PC-9 (cell line): ENCODE measurements around the gene TNFAIP1. TPM values are rescaled to one million over a fixed set of nuclear protein-coding genes. Genes with fewer than 3 reads are reported as not detected.
"Not testable (repeated sequence)": the region's sequence is repeated elsewhere in the genome, so short reads cannot be mapped to it uniquely, and the experiment has no call there.

Experiments
- BruUV-seq: library from RNA; stranded (reverse); fragments of 400-500 nt; replicated peaks from 2 replicates; lab custom pipeline; 2021; lab: Mats Ljungman, UMichigan
- CTCF ChIA-PET: fragments of 300-600 bp; sonication (Branson Sonifier 250); formaldehyde crosslinking; loops from one replicate; lab custom pipeline; 2022; ENCODE audit warnings: antibody characterized with exemption; lab: Charles Lee
- POLR2A ChIA-PET: fragments of 300-600 bp; sonication (Branson Sonifier 250); formaldehyde crosslinking; loops from one replicate; lab custom pipeline; 2022; ENCODE audit warnings: antibody characterized with exemption; ENCODE audit not compliant: unreplicated experiment; lab: Charles Lee
- DNase-seq, 2 experiments: peaks; one replicate each; pipeline versions ENCODE4 v3.0.0 to v3.0.0-alpha.2; 2015 to 2022; ENCODE audit warnings: mixed read lengths in 1 of 2
- H2AFZ ChIP-seq: fragments of 200-600 bp; sonication (generic); 2 replicates; pipeline ENCODE4 v1.8.1; 2017; ENCODE audit warnings: antibody characterized with exemption
- H3F3A ChIP-seq: fragments of 200-600 bp; sonication (generic); 2 replicates; pipeline ENCODE4 v1.8.1; 2017; ENCODE audit warnings: antibody characterized with exemption, mild to moderate bottlenecking, low read depth; ENCODE audit not compliant: insufficient read depth
- H3K27ac ChIP-seq: fragments of 200-600 bp; sonication (generic); 2 replicates; pipeline ENCODE4 v1.6.1; 2016; ENCODE audit warnings: mixed run types
- H3K27me3 ChIP-seq: fragments of 200-600 bp; sonication (generic); 2 replicates; pipeline ENCODE4 v1.6.1; 2016; ENCODE audit warnings: low read depth, mixed run types; ENCODE audit not compliant: insufficient read depth
- H3K36me3 ChIP-seq: fragments of 200-600 bp; sonication (generic); 2 replicates; pipeline ENCODE4 v1.6.1; 2016; ENCODE audit warnings: low read depth, mixed run types
- H3K4me1 ChIP-seq: fragments of 200-600 bp; sonication (generic); replicated peaks from 2 replicates; pipeline ENCODE4 v1.6.1; 2016; ENCODE audit warnings: mixed run types; ENCODE audit not compliant: insufficient read depth
- H3K4me2 ChIP-seq: fragments of 200-600 bp; sonication (generic); 2 replicates; pipeline ENCODE4 v1.6.1; 2017; ENCODE audit warnings: mixed run types
- H3K4me3 ChIP-seq: fragments of 200-600 bp; sonication (generic); 2 replicates; pipeline ENCODE4 v1.6.1; 2016; ENCODE audit warnings: mixed run types
- H3K79me2 ChIP-seq: fragments of 200-600 bp; sonication (generic); 2 replicates; pipeline ENCODE4 v1.6.1; 2017; ENCODE audit warnings: low read depth, mixed run types
- H3K9me2 ChIP-seq: fragments of 200-600 bp; sonication (generic); 2 replicates; pipeline ENCODE4 v1.8.1; 2017; ENCODE audit warnings: mild to moderate bottlenecking; ENCODE audit not compliant: insufficient read depth
- H3K9me3 ChIP-seq: fragments of 200-600 bp; sonication (generic); 2 replicates; pipeline ENCODE4 v1.8.1; 2016; ENCODE audit warnings: low read depth; ENCODE audit not compliant: insufficient read depth
- H4K20me1 ChIP-seq: fragments of 200-600 bp; sonication (generic); 2 replicates; pipeline ENCODE4 v1.8.1; 2017; ENCODE audit not compliant: insufficient read depth
- CTCF ChIP-seq: fragments of 200-600 bp; sonication (generic); conservative IDR thresholded peaks from 2 replicates; pipeline ENCODE4 v1.6.1; 2017; ENCODE audit warnings: mixed run types, antibody characterized with exemption, mild to moderate bottlenecking, moderate library complexity
- EZH2 ChIP-seq: fragments of 200-600 bp; sonication (generic); IDR thresholded peaks from 2 replicates; pipeline ENCODE4 v1.8.0; 2017; ENCODE audit warnings: antibody characterized with exemption, low read depth
- intact Hi-C: fragments of 100-400 bp; cut with micrococcal nuclease; formaldehyde crosslinking; loops from one replicate; pipeline ENCODE4 v1.10.0; 2022; ENCODE audit not compliant: unreplicated experiment
- total RNA-seq: library from RNA; stranded (reverse); gene quantifications from 2 replicates; pipeline ENCODE4 v1.2.3, GENCODE V29; 2021

TNFAIP1 gene
- total RNA-seq, 1 experiment from 2014 or later: 46.8 TPM

- TF ChIP-seq EZH2 (no peak), CTCF (no peak)
- Histone ChIP-seq H3K9me3 (no peaks in the 10 kb centered on the region), H3K4me2 (no peak overlapping the region), H3K27me3 (no peaks in the 10 kb centered on the region), H3K4me1 (peaks cover 22% of the 10 kb centered on the region), H2AFZ (no peak overlapping the region), H3K9me2 (no peaks in the 10 kb centered on the region), H3K36me3 (0 out of 2 replicates have a peak, but pooled peaks cover 10% of the 10 kb centered on the region), H3K27ac (no peak overlapping the region), H4K20me1 (peaks cover 16% of the 10 kb centered on the region), H3K79me2 (peaks cover 40% of the 10 kb centered on the region), H3F3A (peaks cover 12% of the 10 kb centered on the region; the same call in 1 of the 2 replicates), H3K4me3 (no peak overlapping the region)
- intact Hi-C loops: loop anchor here (5.0 kb wide), 4 partner anchors 61 to 296 kb away; partner anchors contain the start of genes NLK and SLC46A1
- ChIA-PET POLR2A (interaction anchor here (0.6 to 1.1 kb wide), 3 partner anchors 9 to 20 kb away, joined by 3 to 4 read pairs (median 4); partner anchors contain the start of gene POLDIP2), CTCF (interaction anchor here (0.6 kb wide), 1 partner anchor 9 kb away, joined by 3 read pairs; no protein-coding TSS in a partner anchor)
- no peak for DNase-seq
- BruUV-seq: no TSS peak
Observed at GRCh38 chr17:28338056-28338768, 2.7 kb downstream of the TNFAIP1 start.

GRCh38 chr17:28338769-28339212, 3.2 kb downstream of the TNFAIP1 start:
- H3K4me3 ChIP-seq, H2AFZ ChIP-seq, BruUV-seq, DNase-seq, H3K9me3 ChIP-seq, H3K36me3 ChIP-seq, H3K9me2 ChIP-seq, H3K27ac ChIP-seq, H3K4me2 ChIP-seq, H3K27me3 ChIP-seq, POLR2A ChIA-PET: not testable (repeated sequence)
- H3K4me1 ChIP-seq: peaks cover 20% of the 10 kb centered on the region
- CTCF ChIA-PET: interaction anchor here (0.6 kb wide), 1 partner anchor 8 kb away, joined by 3 read pairs; no protein-coding TSS in a partner anchor
- intact Hi-C loops: loop anchor here (5.0 kb wide), 4 partner anchors 61 to 296 kb away; partner anchors contain the start of genes NLK and SLC46A1
- peaks cover 34% of the 10 kb centered on the region for H3K79me2 ChIP-seq
- peaks cover 16% of the 10 kb centered on the region for H4K20me1 ChIP-seq
- peaks cover 12% of the 10 kb centered on the region; the same call in 1 of the 2 replicates for H3F3A ChIP-seq

GRCh38 chr17:28339431-28339830, 3.9 kb downstream of the TNFAIP1 start:
- DNase-seq: no peak
- Histone ChIP-seq H4K20me1 (peaks cover 16% of the 10 kb centered on the region), H3K9me3 (no peaks in the 10 kb centered on the region), H3K27ac (no peak overlapping the region), H3K4me3 (no peak overlapping the region), H3K36me3 (peaks cover 15% of the 10 kb centered on the region; the same call in 1 of the 2 replicates), H3K4me1 (peaks cover 14% of the 10 kb centered on the region), H3K79me2 (peaks cover 27% of the 10 kb centered on the region), H3K27me3 (no peaks in the 10 kb centered on the region), H3K4me2 (no peak overlapping the region), H3K9me2 (no peaks in the 10 kb centered on the region), H3F3A (peaks cover 12% of the 10 kb centered on the region; the same call in 1 of the 2 replicates), H2AFZ (no peak overlapping the region)
- intact Hi-C loops: loop anchor here (5.0 kb wide), 4 partner anchors 62 to 297 kb away; partner anchors contain the start of genes NLK and SLC46A1
- TF ChIP-seq EZH2: no peak
- TF ChIP-seq CTCF: no peak
- POLR2A ChIA-PET: no interaction called here
- CTCF ChIA-PET: no interaction called here
- BruUV-seq: no TSS peak
